ENCODE data around the gene RBFOX1. TPM values are rescaled to one million over a fixed set of nuclear protein-coding genes. Genes with fewer than 3 reads are reported as not detected.

Gene RBFOX1
- polyA plus RNA-seq, 1 of the 3 experiments (the other 2 are of a cell fraction), result not detected

- WGBS (ENCODE audit: low lambda C conversion rate), result 22% methylated on average over 4 of the region's 4 CpGs
- no peaks in the 10 kb centered on the region for H3K9me2 ChIP-seq
- no peak for TF ChIP-seq RFX5 (IDR thresholded peaks at IDR 0.05; ENCODE audit: low read length)
- no peak for TF ChIP-seq ZBTB33 (IDR thresholded peaks at IDR 0.05; ENCODE audit: borderline replicate concordance, low read depth)
- TF ChIP-seq EZH2phosphoT487 (IDR thresholded peaks at IDR 0.05; ENCODE audit: borderline replicate concordance, low read depth), result no peak
- TF ChIP-seq IRF3 (IDR thresholded peaks at IDR 0.05; ENCODE audit: low read depth, low read length), result no peak
- no peak for TF ChIP-seq SMC3 (IDR thresholded peaks at IDR 0.05; ENCODE audit: low read depth, low read length)
- TF ChIP-seq FOSL2 (IDR thresholded peaks at IDR 0.05; ENCODE audit: borderline replicate concordance, low read depth), result no peak
- H3F3A ChIP-seq (replicated peaks; ENCODE audit: insufficient read depth), result no peaks in the 10 kb centered on the region
- no peak overlapping the region for H3K9ac ChIP-seq
- H3K27me3 ChIP-seq (ENCODE audit: insufficient read depth), result no peaks in the 10 kb centered on the region
- H3K27ac ChIP-seq (ENCODE audit: low read depth in 2 of 2, low read length in 1 of 2), result no peak overlapping the region
- no peak for DNase-seq
- H3K4me2 ChIP-seq, result no peak overlapping the region
- H3K36me3 ChIP-seq (replicated peaks in 1 of 2; ENCODE audit: control insufficient read depth in 1 of 2, insufficient read depth in 2 of 2, low read length in 1 of 2), result no peaks in the 10 kb centered on the region
- peaks cover 0 to 11% of the 10 kb centered on the region in 2 experiments; a peak in 1 of 4 replicates for H3K4me1 ChIP-seq (ENCODE audit: control insufficient read depth in 1 of 2, insufficient read depth in 2 of 2, low read depth in 1 of 2, low read length in 1 of 2)
- POLR2A ChIA-PET, result no interaction called here
- no peak overlapping the region for H2AFZ ChIP-seq (ENCODE audit: low read depth)
- no peaks in the 10 kb centered on the region for H3K9me3 ChIP-seq
- H3K79me2 ChIP-seq (ENCODE audit: insufficient read depth), result no peaks in the 10 kb centered on the region
- CTCF ChIA-PET, result no interaction called here
- no peaks in the 10 kb centered on the region for H4K20me1 ChIP-seq (ENCODE audit: insufficient read depth)
- H3K4me3 ChIP-seq (ENCODE audit: low read depth in 2 of 2, low read length in 1 of 2), result no peak overlapping the region
These were observed 10.0 kb downstream of the RBFOX1 start for GRCh38 chr16:7342598-7342997.

GRCh38 chr16:7343243-7343642 is 10.6 kb downstream of the RBFOX1 start:
- Histone ChIP-seq H3K4me1 (ENCODE audit: control insufficient read depth in 1 of 2, insufficient read depth in 2 of 2, low read depth in 1 of 2, low read length in 1 of 2) (peaks cover 0 to 11% of the 10 kb centered on the region in 2 experiments; a peak in 1 of 4 replicates), H3K9me2 (no peaks in the 10 kb centered on the region), H3K9me3 (no peaks in the 10 kb centered on the region), H3K4me3 (ENCODE audit: low read depth in 2 of 2, low read length in 1 of 2) (no peak overlapping the region), H4K20me1 (ENCODE audit: insufficient read depth) (no peaks in the 10 kb centered on the region), H3K9ac (no peak overlapping the region), H3F3A (replicated peaks; ENCODE audit: insufficient read depth) (no peaks in the 10 kb centered on the region), H2AFZ (ENCODE audit: low read depth) (no peak overlapping the region), H3K27me3 (ENCODE audit: insufficient read depth) (no peaks in the 10 kb centered on the region), H3K4me2 (no peak overlapping the region), H3K79me2 (ENCODE audit: insufficient read depth) (no peaks in the 10 kb centered on the region), H3K27ac (ENCODE audit: low read depth in 2 of 2, low read length in 1 of 2) (no peak overlapping the region), H3K36me3 (replicated peaks in 1 of 2; ENCODE audit: control insufficient read depth in 1 of 2, insufficient read depth in 2 of 2, low read length in 1 of 2) (no peaks in the 10 kb centered on the region)
- CTCF ChIA-PET, result interaction anchor here (0.7 to 1.5 kb wide), 2 partner anchors 49 to 75 kb away, joined by 3 to 5 read pairs; no protein-coding TSS in a partner anchor
- 43% methylated on average over 6 of the region's 6 CpGs for WGBS (ENCODE audit: low lambda C conversion rate)
- TF ChIP-seq RXRA (IDR thresholded peaks at IDR 0.05; ENCODE audit: borderline replicate concordance, low read depth), result no peak
- POLR2A ChIA-PET, result no interaction called here
- no peak for DNase-seq

All from SK-N-SH (cell line).